ENCODE results near the gene ENPP6.

Gene ENPP6

DNA sequence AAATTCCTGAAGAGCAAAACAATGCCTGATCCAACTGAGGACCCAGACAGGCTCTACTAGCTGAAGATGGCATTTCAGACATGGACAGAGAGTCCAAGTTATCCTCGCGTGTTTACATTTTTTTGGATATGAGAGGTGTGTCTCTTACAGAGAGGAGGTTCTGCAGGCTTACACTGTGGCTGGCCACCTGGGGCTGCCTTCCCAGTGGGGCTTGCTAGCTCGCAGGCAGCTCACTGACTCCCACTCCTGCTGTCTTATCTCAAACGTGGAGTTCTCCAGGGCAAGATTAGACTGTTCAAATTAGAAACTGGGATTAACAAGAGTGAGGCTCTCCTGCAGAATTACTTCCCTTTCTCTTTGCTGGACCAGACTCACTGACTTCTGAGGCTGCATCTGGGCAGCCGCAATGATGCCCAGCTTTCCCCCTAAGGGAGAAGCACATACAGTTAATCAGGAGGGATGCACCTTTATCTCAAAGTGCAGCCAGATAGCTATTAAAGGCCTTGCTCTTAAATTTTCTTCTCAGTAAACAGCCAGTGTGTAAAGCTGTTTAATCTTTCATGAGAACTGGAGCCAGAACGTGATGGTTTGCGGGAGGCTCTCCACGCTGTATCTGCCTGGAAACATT lies 123.0 kb downstream of the ENPP6 start:
- Histone ChIP-seq H3K4me3 (ENCODE audit: severe bottlenecking) (no peak overlapping the region), H3K27me3 (ENCODE audit: insufficient read depth, poor library complexity, severe bottlenecking) (no peaks in the 10 kb centered on the region), H3K36me3 (ENCODE audit: low read depth) (no peaks in the 10 kb centered on the region), H3K27ac (ENCODE audit: poor library complexity, severe bottlenecking) (no peak overlapping the region), H3K9me3 (ENCODE audit: severe bottlenecking) (no peaks in the 10 kb centered on the region), H3K4me1 (ENCODE audit: insufficient read depth, poor library complexity, severe bottlenecking) (no peaks in the 10 kb centered on the region)
- no peak for DNase-seq (ENCODE audit: low spot score)
- ATAC-seq (ENCODE audit: low read depth): no peak
- TF ChIP-seq CTCF (IDR thresholded peaks at IDR 0.05; ENCODE audit: poor library complexity, severe bottlenecking): no peak

DNA sequence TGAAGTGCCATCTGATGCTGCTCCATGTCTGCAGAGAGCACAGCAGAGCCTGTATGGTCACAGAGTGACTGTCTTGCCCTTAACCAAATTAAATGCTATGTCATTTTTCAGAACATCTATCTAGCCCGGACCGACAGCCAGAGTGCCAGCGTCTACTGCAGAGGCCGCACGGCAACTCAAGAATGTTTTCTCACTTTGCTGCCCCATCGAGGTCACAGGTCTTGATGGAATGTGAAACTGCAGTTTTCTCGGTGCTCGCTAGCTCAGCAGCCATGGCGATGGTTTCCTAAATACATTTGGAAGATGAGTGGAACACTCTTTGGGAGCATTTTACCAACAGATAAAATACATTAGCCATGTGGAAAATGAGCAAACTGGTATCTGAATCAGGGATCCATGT lies 125.7 kb downstream of the ENPP6 start:
- no peak for DNase-seq (ENCODE audit: low spot score)
- TF ChIP-seq CTCF (IDR thresholded peaks at IDR 0.05; ENCODE audit: poor library complexity, severe bottlenecking): no peak

GRCh38 chr4:184090571-184090970 lies 127.1 kb downstream of the ENPP6 start:
- ATAC-seq (ENCODE audit: low read depth): no peak
- H3K27me3 ChIP-seq (ENCODE audit: insufficient read depth, poor library complexity, severe bottlenecking): no peaks in the 10 kb centered on the region
- H3K27ac ChIP-seq (ENCODE audit: poor library complexity, severe bottlenecking): no peak overlapping the region

More for the DNA sequence above, 125.7 kb downstream of the ENPP6 start:
- Histone ChIP-seq H3K27me3 (ENCODE audit: insufficient read depth, poor library complexity, severe bottlenecking) (no peaks in the 10 kb centered on the region), H3K36me3 (ENCODE audit: low read depth) (no peaks in the 10 kb centered on the region), H3K27ac (ENCODE audit: poor library complexity, severe bottlenecking) (no peak overlapping the region), H3K4me3 (ENCODE audit: severe bottlenecking) (no peak overlapping the region), H3K9me3 (ENCODE audit: severe bottlenecking) (no peaks in the 10 kb centered on the region), H3K4me1 (ENCODE audit: insufficient read depth, poor library complexity, severe bottlenecking) (no peaks in the 10 kb centered on the region)
- no peak for ATAC-seq (ENCODE audit: low read depth)

GRCh38 chr4:184080674-184081073 lies 137.0 kb downstream of the ENPP6 start:
- ATAC-seq (ENCODE audit: low read depth): no peak
- H3K4me3 ChIP-seq (ENCODE audit: severe bottlenecking): no peak overlapping the region
- no peak overlapping the region for H3K27ac ChIP-seq (ENCODE audit: poor library complexity, severe bottlenecking)
- no peak for TF ChIP-seq CTCF (IDR thresholded peaks at IDR 0.05; ENCODE audit: poor library complexity, severe bottlenecking)
- H3K27me3 ChIP-seq (ENCODE audit: insufficient read depth, poor library complexity, severe bottlenecking): no peaks in the 10 kb centered on the region
- H3K36me3 ChIP-seq (ENCODE audit: low read depth): no peaks in the 10 kb centered on the region
- H3K9me3 ChIP-seq (ENCODE audit: severe bottlenecking): no peaks in the 10 kb centered on the region
- DNase-seq (ENCODE audit: low spot score): no peak
- H3K4me1 ChIP-seq (ENCODE audit: insufficient read depth, poor library complexity, severe bottlenecking): no peaks in the 10 kb centered on the region

More at GRCh38 chr4:184090571-184090970, 127.1 kb downstream of the ENPP6 start:
- Histone ChIP-seq H3K4me1 (ENCODE audit: insufficient read depth, poor library complexity, severe bottlenecking) (no peaks in the 10 kb centered on the region), H3K4me3 (ENCODE audit: severe bottlenecking) (no peak overlapping the region), H3K36me3 (ENCODE audit: low read depth) (no peaks in the 10 kb centered on the region), H3K9me3 (ENCODE audit: severe bottlenecking) (no peaks in the 10 kb centered on the region)
- no peak for DNase-seq (ENCODE audit: low spot score)
- no peak for TF ChIP-seq CTCF (IDR thresholded peaks at IDR 0.05; ENCODE audit: poor library complexity, severe bottlenecking)

- no peak for ATAC-seq (ENCODE audit: low read depth)
- Histone ChIP-seq H3K4me1 (ENCODE audit: insufficient read depth, poor library complexity, severe bottlenecking) (no peaks in the 10 kb centered on the region), H3K9me3 (ENCODE audit: severe bottlenecking) (no peaks in the 10 kb centered on the region)
These were observed 142.8 kb downstream of the ENPP6 start for GRCh38 chr4:184074677-184075388.

More at GRCh38 chr4:184074677-184075388, 142.8 kb downstream of the ENPP6 start:
- H3K4me3 ChIP-seq (ENCODE audit: severe bottlenecking): no peak overlapping the region
- no peak for DNase-seq (ENCODE audit: low spot score)
- TF ChIP-seq CTCF (IDR thresholded peaks at IDR 0.05; ENCODE audit: poor library complexity, severe bottlenecking): no peak
- no peaks in the 10 kb centered on the region for H3K27me3 ChIP-seq (ENCODE audit: insufficient read depth, poor library complexity, severe bottlenecking)
- no peaks in the 10 kb centered on the region for H3K36me3 ChIP-seq (ENCODE audit: low read depth)
- no peak overlapping the region for H3K27ac ChIP-seq (ENCODE audit: poor library complexity, severe bottlenecking)
